Spleen (tissue), 11 donors: ENCODE data around the gene DUS2. TPM values are rescaled to one million over a fixed set of nuclear protein-coding genes. Genes with fewer than 3 reads are reported as not detected.

Experiments
- DNase-seq: peaks from one replicate; pipeline ENCODE4 v3.0.0-alpha.2; 2020
- H3K27ac ChIP-seq, 8 donors: fragments of 200-600 bp; sonication (generic) in 7 of 8; 1 replicate in 4 of 8; 2 replicates in 4 of 8; pipeline versions ENCODE4 v1.5.0 to v1.8.0; 2016 to 2021; ENCODE audit warnings: inconsistent platforms in 4 of 8, mild to moderate bottlenecking in 4 of 8, moderate library complexity in 1 of 8
- H3K27me3 ChIP-seq, 7 donors: fragments of 200-600 bp; sonication (generic) in 6 of 7; replicated peaks in 1 of 7; 1 replicate in 4 of 7; 2 replicates in 3 of 7; pipeline versions ENCODE4 v1.5.0 to v1.8.0; 2016 to 2021; ENCODE audit warnings: inconsistent platforms in 3 of 7, mild to moderate bottlenecking in 1 of 7
- H3K36me3 ChIP-seq, 6 donors: fragments of 200-600 bp; sonication (generic) in 5 of 6; 1 replicate in 4 of 6; 2 replicates in 2 of 6; pipeline versions ENCODE4 v1.5.0 to v1.8.0; 2016 to 2021; ENCODE audit warnings: inconsistent platforms in 2 of 6
- H3K4me1 ChIP-seq, 6 donors: fragments of 200-600 bp; sonication (generic) in 5 of 6; 1 replicate in 3 of 6; 2 replicates in 3 of 6; pipeline versions ENCODE4 v1.5.0 to v1.8.0; 2016 to 2021; ENCODE audit warnings: inconsistent platforms in 3 of 6
- H3K4me3 ChIP-seq, 8 donors: fragments of 200-600 bp; sonication (generic) in 7 of 8; 1 replicate in 4 of 8; 2 replicates in 4 of 8; pipeline versions ENCODE4 v1.5.0 to v1.8.0; 2016 to 2021; ENCODE audit warnings: inconsistent platforms in 4 of 8, mild to moderate bottlenecking in 4 of 8, moderate library complexity in 2 of 8
- H3K9me3 ChIP-seq, 8 donors: fragments of 200-600 bp; sonication (generic) in 7 of 8; 1 replicate in 4 of 8; 2 replicates in 4 of 8; pipeline versions ENCODE4 v1.5.0 to v1.8.0; 2016 to 2021; ENCODE audit warnings: inconsistent platforms in 4 of 8
- CTCF ChIP-seq, 11 experiments: fragments of 200-600 bp in 7 of 11; fragments of 450-650 bp in 4 of 11; sonication (generic) in 4 of 11; IDR thresholded peaks in 8 of 11; conservative IDR thresholded peaks in 3 of 11; 1 replicate in 7 of 11; 2 replicates in 4 of 11; pipeline versions ENCODE4 v1.4.0 to v1.8.0; 2016 to 2021; ENCODE audit warnings: antibody characterized with exemption in 11 of 11, inconsistent platforms in 4 of 11, mild to moderate bottlenecking in 1 of 11
- POLR2A ChIP-seq, 3 donors: fragments of 450-650 bp; IDR thresholded peaks; one replicate each; pipeline ENCODE4 v1.5.1; 2017; ENCODE audit warnings: antibody characterized with exemption in 3 of 3, mild to moderate bottlenecking in 1 of 3
- POLR2AphosphoS5 ChIP-seq, 3 donors: sonication (generic); formaldehyde crosslinking; IDR thresholded peaks; one replicate each; pipeline ENCODE4 v1.5.1; 2017; ENCODE audit warnings: antibody characterized with exemption in 3 of 3
- WGBS, 5 donors: extraction: QIAGEN DNeasy Blood & Tissue Kit in 3 of 5; methylation state at CpG; one replicate each; pipeline versions ENCODE4 v1.1.5 to v1.1.7; 2013 to 2018; 5-methylcytosine and 5-hydroxymethylcytosine counted together
- intact Hi-C: fragments of 100-400 bp; cut with DNase I; formaldehyde crosslinking; loops from one replicate; pipeline ENCODE4 v1.15.0; 2023; ENCODE audit warnings: low total_unique reads
- polyA plus RNA-seq, 3 donors: library from polyadenylated mRNA; stranded (reverse); fragments of 200-250 nt; gene quantifications; one replicate each; pipeline ENCODE4 v1.2.1, GENCODE V29; 2013
- total RNA-seq, 7 donors: library from RNA; depleted of rRNA in 3 of 7; stranded (reverse); fragments of >200 nt in 3 of 7; fragmentation: NEBNext Ultra II Directional in 4 of 7; extraction: Animal tissue kit (Norgen Biotek cat#: 25700) in 4 of 7; gene quantifications; one replicate each; pipeline versions ENCODE4 v1.1.0 to v1.2.1, GENCODE V29; 2016 to 2021
- donor health status: healthy with polysubstance abuse.
- donor health status: DM: no; HTN: no; CAD: no; lungs with moderate emphysema.
- donor health status: DM: no; HTN: no; CAD: no.
- donor health status: Bipolar disorder and iron deficiency.
- donor health status: healthy.
- donor health status: DM: no; HTN: no; CAD: no.
- donor health status: DM: yes; HTN: yes; CAD: no.

Gene DUS2
- total and polyA plus RNA-seq, 10 donors = 17.4 to 31.7 (median 27.1) TPM

DNA sequence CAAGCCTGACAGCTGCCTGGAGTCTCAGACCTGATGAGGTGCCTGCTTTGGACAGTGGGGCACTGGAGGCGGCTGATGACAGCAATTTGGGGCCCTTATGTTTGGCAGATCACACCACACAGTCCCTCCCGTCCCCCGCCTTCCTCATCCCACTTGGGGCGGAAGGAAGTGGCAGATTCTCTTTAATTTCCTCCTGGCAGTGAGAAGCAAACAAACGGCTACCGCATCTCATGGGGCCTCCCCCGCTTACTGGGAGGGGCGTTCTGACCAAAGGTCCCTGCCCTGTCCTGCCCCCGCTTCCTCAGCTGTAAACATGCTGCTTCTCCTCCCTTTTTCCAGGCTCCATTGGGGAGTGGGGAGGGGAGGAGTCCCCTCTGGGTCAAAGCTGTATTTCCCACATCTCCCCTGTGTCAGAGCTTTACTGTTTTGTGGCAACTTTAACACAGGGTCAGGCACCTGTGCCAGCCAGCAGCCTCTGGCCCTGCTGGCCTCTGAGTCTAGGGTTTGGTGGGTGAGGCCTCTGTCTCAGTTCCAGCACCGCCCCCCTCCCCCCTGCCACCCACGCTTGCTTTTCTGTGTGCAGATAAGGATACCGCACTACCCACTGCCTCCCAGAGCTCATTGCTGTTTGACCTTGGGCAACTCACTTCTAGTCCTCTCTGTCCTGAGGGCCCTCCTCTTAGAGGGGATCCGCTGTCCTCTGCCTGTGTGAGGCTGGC, 56.7 kb downstream of the DUS2 start:
- H3K4me3 ChIP-seq = peak overlapping the region in 2 of 8 donors; percentile 4 to 49
- peaks cover 0 to 45% (median 15%) of the 10 kb centered on the region in 6 donors for H3K36me3 ChIP-seq
- H3K9me3 ChIP-seq = no peaks in the 10 kb centered on the region
- peak; percentile 95 for DNase-seq
- H3K4me1 ChIP-seq = peaks cover 68 to 100% (median 94%) of the 10 kb centered on the region in 6 donors
- intact Hi-C loops = no loop called here
- no peaks in the 10 kb centered on the region for H3K27me3 ChIP-seq
- peak overlapping the region; percentile 86 to 99 (median 93) for H3K27ac ChIP-seq
- WGBS, 5 donors = 2 to 9% (median 3%) methylated on average over 12 to 13 of the region's 13 CpGs
- TF ChIP-seq CTCF (IDR thresholded peaks at IDR 0.05 in 8 of 11, conservative IDR thresholded peaks at IDR 0.05 in 3 of 11) (no peak), POLR2AphosphoS5 (IDR thresholded peaks at IDR 0.05) (peak; percentile 64 to 90 (median 86))

DNA sequence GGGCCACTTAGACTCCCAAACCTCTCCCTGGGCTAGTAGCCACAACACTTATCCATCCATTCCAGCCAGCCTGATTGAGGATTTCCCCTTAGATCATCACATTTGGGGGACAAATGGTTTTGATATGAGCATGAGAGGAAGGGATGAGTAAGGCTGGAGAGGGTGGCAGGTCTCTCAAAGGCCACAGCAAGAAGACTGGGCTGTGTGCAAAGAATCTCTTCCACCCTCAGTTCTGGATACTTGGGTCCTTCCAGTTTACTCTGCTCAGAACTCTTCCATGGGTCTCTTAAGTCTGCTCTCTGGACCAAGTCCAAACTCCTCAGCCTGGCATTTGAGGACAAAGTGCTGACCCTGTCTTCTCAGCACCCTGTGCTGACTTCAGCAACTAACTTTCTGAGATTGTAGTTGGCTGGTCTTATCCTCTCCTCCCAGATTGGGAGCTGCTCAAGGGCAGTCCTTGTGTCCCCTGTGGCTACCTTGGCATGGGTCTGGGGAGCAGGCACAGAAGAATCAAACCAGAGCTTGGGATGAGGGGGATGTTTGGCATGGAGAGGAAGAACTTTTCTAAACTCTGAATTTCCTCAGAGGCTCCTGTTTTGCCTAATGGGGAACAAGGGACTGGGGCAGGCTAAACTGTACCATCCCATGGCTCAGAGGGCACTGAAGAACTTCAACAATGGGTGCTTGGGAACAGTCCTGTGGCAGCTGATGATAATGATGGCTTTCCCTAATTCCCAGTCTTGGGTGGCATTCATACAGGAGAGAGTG, 59.0 kb downstream of the DUS2 start:
- no peak overlapping the region for H3K4me3 ChIP-seq
- H3K27ac ChIP-seq = peak overlapping the region; percentile 39 to 99 (median 96)
- peaks cover 63 to 88% (median 81%) of the 10 kb centered on the region in 6 donors for H3K4me1 ChIP-seq
- no peaks in the 10 kb centered on the region for H3K27me3 ChIP-seq
- no peak for TF ChIP-seq CTCF (IDR thresholded peaks at IDR 0.05 in 8 of 11, conservative IDR thresholded peaks at IDR 0.05 in 3 of 11)
- no peak for TF ChIP-seq POLR2A (IDR thresholded peaks at IDR 0.05)
- TF ChIP-seq POLR2AphosphoS5 (IDR thresholded peaks at IDR 0.05) = no peak
- DNase-seq = no peak
- H3K36me3 ChIP-seq = peaks cover 0 to 23% (median 9%) of the 10 kb centered on the region in 6 donors
- H3K9me3 ChIP-seq = no peaks in the 10 kb centered on the region
- intact Hi-C loops = no loop called here

DNA sequence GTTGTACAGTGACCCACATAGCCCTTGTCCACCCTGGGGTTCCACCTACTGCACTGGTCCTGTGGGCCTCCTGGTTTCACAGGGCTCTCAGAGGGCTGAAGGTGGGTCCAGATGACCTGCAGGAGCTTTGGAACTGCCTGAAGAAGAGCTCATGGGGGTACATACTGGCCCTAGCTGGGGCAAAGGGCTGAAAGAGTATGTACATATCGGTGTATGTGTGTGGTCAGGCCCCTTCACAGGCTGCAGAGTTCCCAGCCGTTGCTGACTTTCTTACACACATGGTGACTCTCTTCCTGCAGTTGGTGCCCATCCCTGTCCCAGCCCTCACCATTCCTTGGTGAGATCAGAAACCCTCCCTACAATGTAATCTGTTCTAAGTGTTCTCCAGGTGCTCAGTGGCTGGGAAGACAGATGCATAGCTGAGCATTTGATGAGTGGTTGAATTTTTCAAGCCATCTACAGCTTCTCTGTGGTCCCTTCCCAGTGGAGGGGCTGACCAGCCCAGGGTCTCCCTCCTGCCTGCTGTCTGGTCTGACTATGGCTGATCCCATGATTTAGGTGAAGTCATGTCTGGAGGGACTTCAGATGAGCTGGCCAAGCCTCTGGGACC, 59.6 kb downstream of the DUS2 start:
- Histone ChIP-seq H3K4me1 (peaks cover 70 to 88% (median 83%) of the 10 kb centered on the region in 6 donors), H3K9me3 (no peaks in the 10 kb centered on the region), H3K4me3 (no peak overlapping the region), H3K36me3 (peaks cover 0 to 16% (median 4%) of the 10 kb centered on the region in 6 donors), H3K27ac (peak overlapping the region; percentile 39 to 99 (median 96)), H3K27me3 (no peaks in the 10 kb centered on the region)
- TF ChIP-seq POLR2A (IDR thresholded peaks at IDR 0.05) = no peak
- TF ChIP-seq CTCF (IDR thresholded peaks at IDR 0.05 in 8 of 11, conservative IDR thresholded peaks at IDR 0.05 in 3 of 11) = no peak
- no peak for TF ChIP-seq POLR2AphosphoS5 (IDR thresholded peaks at IDR 0.05)
- 48 to 85% (median 61%) methylated on average over 2 of the region's 2 CpGs for WGBS, 5 donors
- intact Hi-C loops = no loop called here
- DNase-seq = no peak
